GM19397 (cell line): ENCODE measurements around the gene GDPD3.

ENCODE experiments used
- ATAC-seq: cut with Tn5 transposase; IDR thresholded peaks from one replicate; pipeline ENCODE4 v1.9.1; 2021; ENCODE audit warnings: mild to moderate bottlenecking, moderate library complexity; ENCODE audit not compliant: unreplicated experiment

The GDPD3 gene

GRCh38 chr16:30060836-30061554, 52.3 kb downstream of the GDPD3 start:
- no peak for ATAC-seq

GRCh38 chr16:30060346-30060745, 53.0 kb downstream of the GDPD3 start:
- no peak for ATAC-seq

GRCh38 chr16:30054959-30055553, 58.3 kb downstream of the GDPD3 start:
- ATAC-seq, result no peak
